ENCODE measurements around the gene PLA2G5.

PLA2G5 gene

GRCh38 chr1:20070357-20070756 lies 363 bp downstream of the PLA2G5 start:
- DNase-seq = no peak

GRCh38 chr1:20071416-20071815 lies 1.4 kb downstream of the PLA2G5 start:
- DNase-seq = no peak

- no peak for DNase-seq
These were observed 2.8 kb downstream of the PLA2G5 start for GRCh38 chr1:20072771-20073170.

GRCh38 chr1:20073256-20073655 lies 3.3 kb downstream of the PLA2G5 start:
- no peak for DNase-seq

- no peak for DNase-seq
These were observed 4.2 kb downstream of the PLA2G5 start for GRCh38 chr1:20074055-20074724.

GRCh38 chr1:20074725-20075171 lies 4.8 kb downstream of the PLA2G5 start:
- no peak for DNase-seq

GRCh38 chr1:20075345-20075744 lies 5.4 kb downstream of the PLA2G5 start:
- no peak for DNase-seq

- DNase-seq = no peak
These were observed 6.2 kb downstream of the PLA2G5 start for GRCh38 chr1:20076223-20076622.

- no peak for DNase-seq
These were observed 6.9 kb downstream of the PLA2G5 start for GRCh38 chr1:20076710-20077461.

- no peak for DNase-seq
These were observed 8.2 kb downstream of the PLA2G5 start for GRCh38 chr1:20078171-20078651.

GRCh38 chr1:20078711-20079110 lies 8.7 kb downstream of the PLA2G5 start:
- no peak for DNase-seq

GRCh38 chr1:20079661-20080305 lies 9.8 kb downstream of the PLA2G5 start:
- no peak for DNase-seq

- DNase-seq = peak; percentile 46 to 50
These were observed 10.7 kb downstream of the PLA2G5 start for GRCh38 chr1:20080441-20081352.

- no peak for DNase-seq
These were observed 11.4 kb downstream of the PLA2G5 start for GRCh38 chr1:20081353-20081810.

- DNase-seq = no peak
These were observed 12.8 kb downstream of the PLA2G5 start for GRCh38 chr1:20082772-20083171.

GRCh38 chr1:20083178-20083944 lies 13.4 kb downstream of the PLA2G5 start:
- DNase-seq = no peak

GRCh38 chr1:20086800-20087199 lies 16.8 kb downstream of the PLA2G5 start:
- no peak for DNase-seq

GRCh38 chr1:20087668-20088067 lies 17.7 kb downstream of the PLA2G5 start:
- no peak for DNase-seq

- DNase-seq = no peak
These were observed 19.5 kb downstream of the PLA2G5 start for GRCh38 chr1:20089328-20090077.

GRCh38 chr1:20090119-20090518 lies 20.1 kb downstream of the PLA2G5 start:
- DNase-seq = no peak

- no peak for DNase-seq
These were observed 20.6 kb downstream of the PLA2G5 start for GRCh38 chr1:20090641-20091040.
